ENCODE measurements around the gene PRKAR1B. TPM values are rescaled to one million over a fixed set of nuclear protein-coding genes. Genes with fewer than 3 reads are reported as not detected.

The PRKAR1B gene
- total and polyA plus RNA-seq, 10 of the 15 experiments (the other 5 are each of a cell fraction or from before 2014, with no cell fraction given): 1.4 to 45.6 (median 19.3) TPM

DNA sequence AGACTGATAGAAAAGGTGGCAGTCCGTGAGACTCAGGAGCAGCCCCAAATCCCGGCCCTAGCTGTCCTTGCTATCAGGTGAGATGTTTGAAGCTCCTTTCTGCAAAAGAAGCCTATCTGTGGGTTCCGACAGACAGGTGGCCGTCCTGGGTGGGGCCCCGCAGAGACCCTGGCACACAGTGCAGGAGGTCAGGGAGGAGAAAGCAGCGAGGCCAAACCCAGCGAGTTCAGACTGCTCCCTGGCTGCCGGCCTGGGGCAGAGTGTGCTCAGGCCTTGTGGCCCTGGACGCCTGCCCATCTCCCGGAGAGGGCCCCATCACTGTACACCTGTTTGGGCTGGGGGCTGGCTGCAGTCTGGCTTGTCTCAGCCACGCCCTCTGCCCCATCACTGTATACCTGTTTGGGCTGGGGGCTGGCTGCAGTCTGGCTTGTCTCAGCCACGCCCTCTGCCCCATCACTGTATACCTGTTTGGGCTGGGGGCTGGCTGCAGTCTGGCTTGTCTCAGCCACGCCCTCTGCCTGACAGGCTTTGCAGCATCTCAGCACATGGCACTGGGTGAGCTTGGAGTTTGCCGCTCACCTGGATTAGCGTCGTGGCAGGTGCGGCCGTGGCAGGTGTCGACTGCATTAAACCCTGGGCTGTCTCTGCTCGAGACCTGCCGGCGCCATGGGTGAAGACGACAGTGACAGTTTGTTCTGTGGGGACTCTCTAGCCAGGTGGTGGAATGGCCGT is 11.8 kb upstream of the PRKAR1B start:
- no peak for ATAC-seq
- intact Hi-C loops (cut with micrococcal nuclease; ENCODE audit: unreplicated experiment): no loop called here
- BruUV-seq (replicated peaks): no TSS peak
- no peak for FAIRE-seq
- POLR2A ChIA-PET: no interaction called here
- Histone ChIP-seq H3K4me3 (no peak overlapping the region), H3K27me3 (replicated peaks in 1 of 2; ENCODE audit: control insufficient read depth in 2 of 2, insufficient read depth in 2 of 2, low read length in 1 of 2) (no peaks in the 10 kb centered on the region), H3K79me2 (ENCODE audit: control insufficient read depth, insufficient read depth, low read length) (peaks cover 13% of the 10 kb centered on the region), H4K20me1 (ENCODE audit: control insufficient read depth, insufficient read depth) (no peaks in the 10 kb centered on the region), H3K36me3 (ENCODE audit: control insufficient read depth in 2 of 2, insufficient read depth in 2 of 2, low read length in 1 of 2) (peaks cover 7 to 23% of the 10 kb centered on the region in 2 experiments; a peak in 3 of 4 replicates), H3K4me1 (ENCODE audit: control insufficient read depth, insufficient read depth, low read length) (no peaks in the 10 kb centered on the region), H2AFZ (ENCODE audit: control insufficient read depth, low read depth, low read length) (no peak overlapping the region), H3K9ac (ENCODE audit: control insufficient read depth, insufficient read depth, low read length) (no peak overlapping the region), H3K9me3 (replicated peaks; ENCODE audit: control insufficient read depth, insufficient read depth, low read length) (peaks cover 15% of the 10 kb centered on the region), H3K4me2 (ENCODE audit: control insufficient read depth, insufficient read depth) (no peak overlapping the region), H3K27ac (ENCODE audit: control insufficient read depth, insufficient read depth) (no peak overlapping the region)
- in situ Hi-C loops (cut with MboI): no loop called here
- no peak for DNase-seq (ENCODE audit: low read depth, low spot score)
- RAD21 ChIA-PET (ENCODE audit: unreplicated experiment): no interaction called here
- SMC1A ChIA-PET (ENCODE audit: uncharacterized antibody, unreplicated experiment): no interaction called here
- WGBS (ENCODE audit: insufficient coverage, insufficient replicate concordance, low lambda C conversion rate, missing lambda C conversion rate): 90% methylated on average over 24 of the region's 24 CpGs
- CTCF ChIA-PET: no interaction called here
- no peak for TF ChIP-seq LARP7 (IDR thresholded peaks at IDR 0.05)
- TF ChIP-seq, protein P1, sequence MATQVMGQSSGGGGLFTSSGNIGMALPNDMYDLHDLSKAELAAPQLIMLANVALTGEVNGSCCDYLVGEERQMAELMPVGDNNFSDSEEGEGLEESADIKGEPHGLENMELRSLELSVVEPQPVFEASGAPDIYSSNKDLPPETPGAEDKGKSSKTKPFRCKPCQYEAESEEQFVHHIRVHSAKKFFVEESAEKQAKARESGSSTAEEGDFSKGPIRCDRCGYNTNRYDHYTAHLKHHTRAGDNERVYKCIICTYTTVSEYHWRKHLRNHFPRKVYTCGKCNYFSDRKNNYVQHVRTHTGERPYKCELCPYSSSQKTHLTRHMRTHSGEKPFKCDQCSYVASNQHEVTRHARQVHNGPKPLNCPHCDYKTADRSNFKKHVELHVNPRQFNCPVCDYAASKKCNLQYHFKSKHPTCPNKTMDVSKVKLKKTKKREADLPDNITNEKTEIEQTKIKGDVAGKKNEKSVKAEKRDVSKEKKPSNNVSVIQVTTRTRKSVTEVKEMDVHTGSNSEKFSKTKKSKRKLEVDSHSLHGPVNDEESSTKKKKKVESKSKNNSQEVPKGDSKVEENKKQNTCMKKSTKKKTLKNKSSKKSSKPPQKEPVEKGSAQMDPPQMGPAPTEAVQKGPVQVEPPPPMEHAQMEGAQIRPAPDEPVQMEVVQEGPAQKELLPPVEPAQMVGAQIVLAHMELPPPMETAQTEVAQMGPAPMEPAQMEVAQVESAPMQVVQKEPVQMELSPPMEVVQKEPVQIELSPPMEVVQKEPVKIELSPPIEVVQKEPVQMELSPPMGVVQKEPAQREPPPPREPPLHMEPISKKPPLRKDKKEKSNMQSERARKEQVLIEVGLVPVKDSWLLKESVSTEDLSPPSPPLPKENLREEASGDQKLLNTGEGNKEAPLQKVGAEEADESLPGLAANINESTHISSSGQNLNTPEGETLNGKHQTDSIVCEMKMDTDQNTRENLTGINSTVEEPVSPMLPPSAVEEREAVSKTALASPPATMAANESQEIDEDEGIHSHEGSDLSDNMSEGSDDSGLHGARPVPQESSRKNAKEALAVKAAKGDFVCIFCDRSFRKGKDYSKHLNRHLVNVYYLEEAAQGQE (IDR thresholded peaks at IDR 0.05; ENCODE audit: low read depth, low read length): no peak
- TF ChIP-seq, protein P2, sequence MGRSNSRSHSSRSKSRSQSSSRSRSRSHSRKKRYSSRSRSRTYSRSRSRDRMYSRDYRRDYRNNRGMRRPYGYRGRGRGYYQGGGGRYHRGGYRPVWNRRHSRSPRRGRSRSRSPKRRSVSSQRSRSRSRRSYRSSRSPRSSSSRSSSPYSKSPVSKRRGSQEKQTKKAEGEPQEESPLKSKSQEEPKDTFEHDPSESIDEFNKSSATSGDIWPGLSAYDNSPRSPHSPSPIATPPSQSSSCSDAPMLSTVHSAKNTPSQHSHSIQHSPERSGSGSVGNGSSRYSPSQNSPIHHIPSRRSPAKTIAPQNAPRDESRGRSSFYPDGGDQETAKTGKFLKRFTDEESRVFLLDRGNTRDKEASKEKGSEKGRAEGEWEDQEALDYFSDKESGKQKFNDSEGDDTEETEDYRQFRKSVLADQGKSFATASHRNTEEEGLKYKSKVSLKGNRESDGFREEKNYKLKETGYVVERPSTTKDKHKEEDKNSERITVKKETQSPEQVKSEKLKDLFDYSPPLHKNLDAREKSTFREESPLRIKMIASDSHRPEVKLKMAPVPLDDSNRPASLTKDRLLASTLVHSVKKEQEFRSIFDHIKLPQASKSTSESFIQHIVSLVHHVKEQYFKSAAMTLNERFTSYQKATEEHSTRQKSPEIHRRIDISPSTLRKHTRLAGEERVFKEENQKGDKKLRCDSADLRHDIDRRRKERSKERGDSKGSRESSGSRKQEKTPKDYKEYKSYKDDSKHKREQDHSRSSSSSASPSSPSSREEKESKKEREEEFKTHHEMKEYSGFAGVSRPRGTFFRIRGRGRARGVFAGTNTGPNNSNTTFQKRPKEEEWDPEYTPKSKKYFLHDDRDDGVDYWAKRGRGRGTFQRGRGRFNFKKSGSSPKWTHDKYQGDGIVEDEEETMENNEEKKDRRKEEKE (IDR thresholded peaks at IDR 0.05): no peak
- TF ChIP-seq ZSCAN29 (IDR thresholded peaks at IDR 0.05): no peak

Data from GM12878 (cell line).